NCI-H1694 treated with DMSO at 0.1 percent for 48 hours (cell line): ENCODE measurements around the gene TBC1D10A.

Source experiments
- DNase-seq: peaks from one replicate; lab custom pipeline; 2025; lab: John Stamatoyannopoulos, UW

TBC1D10A gene

DNA sequence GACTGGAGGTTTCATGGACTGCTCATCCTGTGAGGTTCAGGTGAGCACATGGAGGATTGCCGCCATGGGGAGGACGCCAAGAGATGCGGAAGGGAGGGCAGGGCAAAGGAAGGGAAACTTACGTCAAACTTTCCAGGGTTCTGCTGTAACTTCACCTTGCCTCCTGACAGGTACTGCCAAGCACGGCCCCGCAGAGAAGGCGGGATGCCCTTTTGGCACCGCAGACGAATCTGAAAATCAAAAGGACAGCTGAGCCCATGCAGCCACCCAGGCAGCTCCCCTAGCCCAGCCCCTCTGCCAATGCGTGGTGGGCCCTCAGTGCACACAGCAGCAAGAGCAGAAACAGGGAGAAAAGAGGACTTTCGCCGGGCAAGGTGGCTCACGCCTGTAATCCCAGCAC lies 27.4 kb downstream of the TBC1D10A start:
- DNase-seq, result no peak

DNA sequence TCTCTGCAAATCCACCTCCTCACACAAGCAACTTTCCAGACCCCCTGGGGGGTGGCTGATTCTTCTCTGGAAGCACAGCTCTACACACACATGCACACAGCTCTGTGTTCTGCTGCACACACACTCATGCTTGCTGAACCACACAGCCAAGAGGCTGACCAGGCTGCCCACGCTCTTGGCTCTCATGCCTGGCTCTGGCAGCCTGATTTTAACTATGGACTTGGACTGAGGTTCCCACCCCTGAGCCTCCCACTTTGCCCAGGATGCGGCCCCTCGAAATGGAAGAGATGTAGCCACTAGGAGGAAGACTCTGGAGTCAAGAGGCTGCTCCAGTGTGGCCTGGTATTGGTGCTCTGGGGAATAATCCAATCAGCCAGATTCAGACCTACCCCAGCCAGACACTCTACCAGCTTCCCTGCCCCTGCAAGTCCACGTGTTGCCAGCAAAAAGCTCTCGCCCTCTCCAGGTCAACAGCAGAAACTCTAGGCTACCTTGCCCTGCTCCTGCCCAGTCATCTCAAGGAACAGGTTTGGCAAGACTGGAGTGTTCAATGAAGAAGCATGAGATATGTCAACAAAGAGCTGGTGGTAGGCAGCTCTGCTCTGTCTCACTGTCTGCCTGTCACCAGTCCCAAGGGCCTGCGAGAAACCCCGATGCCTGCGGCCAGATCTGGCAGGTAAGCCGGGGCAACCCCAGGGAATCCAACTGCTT lies 28.6 kb downstream of the TBC1D10A start:
- no peak for DNase-seq

DNA sequence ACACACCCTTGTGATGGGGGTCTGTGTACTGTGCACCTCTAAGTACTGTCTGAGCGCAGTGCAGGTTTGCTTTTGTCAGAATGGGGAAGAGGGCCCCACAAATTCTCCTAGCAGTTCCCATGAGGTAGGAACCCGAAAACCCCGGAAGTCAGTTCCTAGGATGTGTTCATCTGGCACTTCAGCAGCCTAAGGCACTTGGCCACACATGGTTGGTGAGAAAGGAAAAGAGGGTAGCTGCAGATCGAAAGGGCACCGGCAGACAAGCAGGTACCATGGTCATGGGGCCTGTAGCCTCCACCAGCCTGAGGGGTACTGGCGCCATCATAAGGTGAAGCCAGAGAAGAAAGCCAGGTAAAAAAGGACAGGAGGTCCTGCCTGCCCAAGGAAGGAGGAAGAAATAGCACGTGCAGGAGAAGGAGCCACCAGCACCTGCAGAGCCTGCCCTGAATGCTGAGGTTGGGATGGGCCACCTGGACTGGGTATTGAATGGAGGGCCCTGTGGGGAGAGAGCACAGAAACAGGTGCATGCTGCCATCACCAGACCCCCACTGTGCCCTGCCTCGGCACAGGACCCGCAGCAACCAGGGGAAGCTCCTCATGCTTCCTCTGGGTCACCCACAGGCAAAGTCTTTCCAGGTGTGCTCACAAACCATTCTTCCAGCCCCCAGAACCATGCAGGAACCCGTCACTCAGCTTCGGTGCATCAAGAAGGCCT lies 29.3 kb downstream of the TBC1D10A start:
- DNase-seq, result no peak

DNA sequence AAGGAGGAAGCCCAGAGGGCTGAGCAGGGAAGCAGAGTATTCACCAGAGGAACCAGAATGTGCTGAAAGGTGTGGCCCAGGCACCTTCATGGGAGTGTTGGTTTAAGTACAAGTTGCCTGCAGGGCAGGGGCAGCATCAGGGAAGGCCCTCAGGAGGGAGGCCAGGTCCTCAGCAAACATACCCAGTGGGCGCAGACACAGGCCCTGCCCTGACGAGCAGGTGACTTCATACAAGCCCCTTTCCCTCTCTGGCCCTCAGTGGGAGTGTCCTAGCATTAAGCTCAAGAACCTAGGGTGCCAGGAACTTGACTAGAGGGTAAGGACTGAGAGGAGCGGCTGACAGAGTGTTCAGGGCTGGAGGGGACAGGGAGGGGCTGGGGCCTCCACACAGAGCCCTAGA lies 29.9 kb downstream of the TBC1D10A start:
- DNase-seq, result no peak

DNA sequence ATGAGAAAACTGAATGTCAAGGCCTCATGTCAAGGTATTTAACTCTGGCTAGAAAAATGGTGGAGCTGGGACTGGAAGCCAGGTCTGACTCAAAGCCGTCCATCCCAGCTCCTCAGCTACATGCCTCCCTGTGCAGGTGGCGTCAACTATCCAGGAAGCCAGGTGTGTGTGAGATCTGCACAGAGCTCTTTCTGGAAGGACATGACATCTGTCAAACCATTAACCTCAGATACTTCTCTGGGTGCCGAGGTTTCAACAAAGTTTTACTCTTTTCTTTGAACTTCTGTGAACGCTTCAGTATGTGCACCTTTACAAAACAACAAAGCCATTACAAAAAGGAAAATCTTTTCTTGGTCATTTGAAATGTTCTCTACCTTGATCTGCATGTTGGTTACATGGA lies 30.4 kb downstream of the TBC1D10A start:
- DNase-seq, result no peak

DNA sequence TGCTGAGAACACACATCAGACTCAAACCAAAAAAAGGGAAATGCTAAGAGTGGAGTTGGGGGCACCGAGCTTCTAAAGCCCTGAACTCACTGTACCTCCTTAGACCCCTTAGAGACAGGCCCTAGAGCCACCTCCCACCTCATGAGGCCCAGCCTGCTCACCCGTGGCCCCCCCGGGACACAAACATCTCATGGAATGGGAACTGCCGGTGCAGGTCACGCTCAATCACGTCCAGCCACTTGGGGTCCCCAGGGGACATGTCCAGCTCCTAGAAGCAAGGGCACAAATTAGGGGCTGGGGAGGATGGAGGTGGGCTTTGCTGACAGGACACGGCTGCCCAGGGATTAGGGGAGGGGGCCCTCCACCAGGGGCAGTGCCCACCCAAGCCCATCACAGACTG lies 31.2 kb downstream of the TBC1D10A start:
- DNase-seq, result no peak

DNA sequence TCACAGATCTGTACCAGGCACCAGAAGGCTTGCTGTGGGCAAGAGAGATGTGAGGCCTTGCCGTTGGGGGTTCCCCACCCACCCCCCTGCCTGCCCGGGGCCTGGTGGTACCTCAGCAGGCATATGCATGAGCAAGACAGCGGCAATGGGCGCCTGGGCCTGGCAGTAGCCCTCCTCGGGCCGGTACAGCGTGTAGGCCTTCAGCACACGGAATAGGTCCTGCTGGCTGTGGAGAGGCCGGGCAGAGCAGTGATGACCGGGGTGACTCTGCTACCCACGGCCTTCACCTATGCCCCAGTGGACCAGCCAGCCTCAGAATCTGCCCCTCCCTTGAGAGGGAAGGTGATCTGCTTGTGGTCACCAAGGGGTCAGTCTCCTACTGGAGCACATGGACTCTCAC lies 31.9 kb downstream of the TBC1D10A start:
- DNase-seq, result no peak

DNA sequence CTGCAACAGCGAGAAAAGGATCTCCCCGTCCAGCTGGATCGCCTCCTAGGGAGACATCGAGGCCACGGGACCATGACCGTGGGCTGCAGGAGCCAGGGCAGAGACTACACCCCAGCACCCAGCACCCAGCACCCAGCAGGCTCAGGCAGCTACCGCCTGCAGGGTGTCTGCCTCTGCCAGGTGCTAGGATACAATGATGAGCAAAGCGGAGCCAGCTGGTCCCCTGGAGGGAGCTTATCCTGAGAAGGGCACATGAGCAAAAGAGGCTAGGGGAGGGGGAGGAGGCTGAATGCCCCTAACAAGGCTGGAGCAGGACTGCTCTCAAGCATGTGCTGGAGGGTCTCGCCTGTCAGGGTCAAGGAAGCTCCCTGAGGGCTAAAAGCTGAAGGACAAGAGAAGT lies 32.7 kb downstream of the TBC1D10A start:
- no peak for DNase-seq

DNA sequence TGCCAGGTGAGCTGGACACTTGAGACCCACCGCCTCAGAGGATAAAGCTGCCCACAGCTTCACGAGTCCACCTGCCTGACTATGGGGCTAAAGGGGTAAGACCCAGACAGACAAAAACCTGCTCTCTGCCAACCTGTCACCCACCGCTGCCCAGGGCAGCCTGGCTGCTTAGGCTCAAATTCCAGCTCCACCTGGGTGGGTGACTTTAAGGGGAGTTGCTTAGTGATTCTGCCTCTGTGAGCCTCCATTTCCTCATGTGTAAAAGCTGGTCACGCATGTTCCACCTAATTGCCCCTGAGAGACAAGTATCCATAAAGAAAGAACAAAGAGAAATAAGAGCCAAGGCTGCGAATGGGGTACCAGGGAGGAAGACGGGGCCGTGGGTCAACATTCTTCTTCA lies 33.7 kb downstream of the TBC1D10A start:
- DNase-seq, result no peak

DNA sequence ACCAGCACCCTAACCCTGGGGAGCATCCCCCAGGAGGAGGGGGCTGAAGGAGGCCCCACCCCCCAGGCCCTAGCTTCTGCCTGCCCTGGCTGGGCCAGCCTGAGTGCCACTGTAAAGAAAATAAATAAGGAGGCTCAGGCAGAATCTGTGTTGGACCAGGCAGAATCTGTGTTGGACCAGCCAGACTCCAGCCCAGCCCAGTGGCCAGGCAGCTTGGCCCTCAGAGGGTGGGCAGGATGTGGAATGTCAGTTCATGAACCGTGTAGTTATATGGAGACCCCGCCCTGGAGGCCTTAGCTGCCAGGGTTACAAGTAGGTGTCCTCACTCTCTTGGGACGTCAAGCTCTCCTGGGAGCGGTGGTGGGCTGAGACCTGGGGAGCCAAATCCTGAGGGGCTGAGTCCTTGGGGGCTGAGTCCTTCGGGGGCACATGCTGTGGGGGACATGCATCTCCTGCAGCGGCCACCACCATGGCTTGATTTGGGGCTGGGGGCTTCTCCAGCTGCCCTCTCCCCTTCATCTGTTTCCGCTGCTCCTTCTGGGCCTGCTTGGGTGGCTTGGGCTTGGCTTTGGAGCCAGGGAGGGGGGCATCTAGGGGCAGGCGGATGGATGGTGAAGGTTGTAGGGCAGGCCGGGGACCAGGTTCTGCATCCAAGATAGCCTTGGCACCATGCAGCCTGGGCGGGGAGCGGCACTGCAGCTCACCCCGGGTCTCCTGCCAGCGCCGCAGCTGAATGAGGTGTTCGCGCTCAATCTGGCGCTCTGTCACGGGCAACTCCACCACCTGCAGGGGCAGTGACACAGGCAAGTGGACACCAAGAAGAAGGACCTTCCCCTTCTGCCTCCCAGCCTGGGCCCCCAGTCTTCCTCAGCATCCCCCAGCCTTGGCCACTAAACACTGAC lies 34.4 kb downstream of the TBC1D10A start:
- DNase-seq, result no peak

DNA sequence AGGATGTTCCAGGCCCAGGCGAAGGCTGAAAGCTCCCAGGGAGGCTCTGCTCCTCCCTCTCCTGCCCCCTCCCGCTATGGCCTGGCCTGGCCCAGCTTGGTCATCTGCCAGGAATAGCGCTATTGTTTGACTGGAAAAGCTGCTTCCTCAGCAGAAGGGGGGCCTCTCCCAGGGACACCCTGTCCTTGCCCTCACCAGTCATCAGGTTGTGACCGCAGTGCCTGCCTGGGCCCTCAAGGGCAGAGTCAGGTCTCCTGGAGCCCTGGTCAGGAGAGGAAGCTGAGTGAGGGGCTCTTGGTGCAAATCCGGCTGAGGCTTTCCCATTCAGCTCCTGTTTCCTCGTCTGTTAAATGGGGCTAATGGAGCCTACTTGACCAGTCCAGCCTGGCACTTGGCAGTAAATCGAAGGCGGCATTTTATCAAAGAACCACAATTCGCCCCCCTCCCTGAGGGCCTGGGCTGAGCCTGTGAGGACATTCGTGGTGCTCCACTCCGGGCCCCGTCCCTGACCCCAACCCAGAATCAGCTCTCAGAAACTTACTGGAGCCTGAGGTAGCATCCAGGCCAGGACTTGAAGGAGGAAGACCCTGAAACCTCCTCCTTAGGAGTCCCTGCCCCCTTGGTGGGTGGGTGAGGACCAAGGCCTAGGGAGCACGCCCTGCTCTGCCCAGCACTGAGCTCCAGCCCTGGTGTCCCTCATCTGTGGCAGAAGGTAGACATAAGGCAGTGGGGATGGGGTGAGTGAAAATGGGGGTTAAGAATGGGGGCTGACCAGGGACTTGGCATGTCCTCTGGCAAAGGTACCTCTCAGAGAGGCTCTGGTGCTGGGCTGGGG lies 35.5 kb downstream of the TBC1D10A start:
- DNase-seq, result no peak

DNA sequence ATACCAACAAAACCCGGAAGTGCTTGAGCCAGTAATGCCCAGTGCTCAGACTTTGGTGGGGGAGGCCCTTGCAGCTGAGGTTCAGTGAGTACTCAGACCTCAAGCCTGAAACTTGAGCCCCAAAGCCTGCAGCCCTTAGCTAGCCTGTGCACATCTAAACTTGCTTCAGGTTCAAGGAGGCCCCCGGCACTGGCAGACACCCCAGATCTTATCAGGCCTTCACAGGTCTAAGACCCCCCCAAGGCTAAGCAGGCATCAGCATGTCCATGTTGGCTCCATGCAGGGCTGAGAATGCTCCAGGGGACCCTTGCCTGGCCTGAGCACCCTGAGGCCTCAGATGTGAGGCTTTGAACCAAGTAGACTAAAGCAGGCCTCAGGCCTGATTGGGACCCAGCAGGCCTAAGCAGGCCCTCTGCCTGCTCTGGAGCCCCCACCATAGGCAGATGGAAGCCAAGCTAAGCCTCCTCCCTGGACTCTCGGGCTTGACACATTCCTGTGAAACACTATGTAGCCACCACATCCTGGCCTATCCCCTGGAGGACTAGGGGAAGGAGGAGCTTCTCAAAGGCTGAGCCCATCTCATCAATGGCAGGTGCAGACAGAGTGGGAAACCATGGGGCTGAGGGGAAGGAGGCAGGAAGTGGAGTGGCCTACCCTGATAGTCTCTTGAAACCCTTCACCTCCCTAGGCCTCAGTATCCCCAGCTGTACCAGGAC lies 36.2 kb downstream of the TBC1D10A start:
- no peak for DNase-seq

DNA sequence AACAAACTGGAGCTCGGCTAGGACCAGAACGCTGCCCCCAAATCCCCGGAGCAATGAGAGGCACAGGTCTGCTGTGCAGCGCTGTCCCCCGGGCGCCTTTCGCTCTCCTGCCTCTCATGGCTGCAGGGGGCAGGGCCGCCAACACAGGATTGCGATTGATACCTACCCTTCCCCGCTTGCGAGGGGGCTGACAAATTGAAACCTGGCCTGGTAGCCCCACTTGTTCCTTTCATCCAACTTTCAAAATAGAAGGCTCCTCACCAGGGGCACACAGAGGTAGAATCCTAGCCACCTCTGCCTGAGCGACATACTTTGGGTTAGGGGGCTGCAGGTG lies 36.8 kb downstream of the TBC1D10A start:
- no peak for DNase-seq

DNA sequence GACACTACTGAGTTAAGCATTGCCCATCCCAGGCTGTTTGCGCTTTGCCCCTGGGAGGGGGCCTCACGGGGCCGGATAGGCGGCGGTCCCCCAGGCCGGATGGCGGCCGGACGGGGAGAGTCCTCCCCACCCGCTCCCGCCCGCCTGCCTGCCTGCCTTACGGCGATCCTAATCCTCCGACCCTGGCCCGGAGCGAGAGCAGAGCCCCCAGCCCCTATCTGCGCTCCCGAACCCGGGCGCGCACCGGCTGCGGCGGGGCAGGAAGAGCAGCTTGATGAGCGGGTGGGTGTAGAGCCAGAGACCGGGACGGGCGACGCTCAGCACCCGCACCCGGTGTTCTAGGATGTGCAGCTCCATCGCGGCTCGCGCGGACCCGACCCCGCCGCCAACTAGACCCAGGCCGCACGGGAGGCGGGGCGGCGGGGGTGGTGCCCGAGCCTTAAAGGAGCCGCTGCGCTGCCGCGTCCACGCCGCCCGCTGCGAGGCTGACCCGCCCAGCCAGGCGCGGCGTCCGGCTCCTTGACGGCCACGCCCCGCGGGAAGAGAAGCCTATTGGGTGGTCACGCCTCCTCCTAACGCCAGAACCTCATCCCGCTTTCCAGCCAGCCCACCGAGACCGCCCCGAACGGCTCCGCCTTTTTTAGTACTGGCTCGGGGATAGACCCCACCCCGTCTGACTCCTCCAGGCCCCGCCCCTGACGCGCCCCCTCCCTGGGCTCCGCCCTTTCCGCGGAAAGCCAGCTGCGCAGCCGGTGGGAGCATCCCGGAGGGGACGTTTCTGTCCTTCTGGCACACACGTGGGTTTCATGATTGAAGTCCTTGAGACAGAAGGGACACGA lies 37.4 kb downstream of the TBC1D10A start, which contains the start of gene CASTOR1:
TSS of gene CASTOR1 (minus strand) at position 365 of the 839 bp plus-strand sequence. CDS start at position 357, 8 bp downstream.
- peak; percentile 75 for DNase-seq

DNA sequence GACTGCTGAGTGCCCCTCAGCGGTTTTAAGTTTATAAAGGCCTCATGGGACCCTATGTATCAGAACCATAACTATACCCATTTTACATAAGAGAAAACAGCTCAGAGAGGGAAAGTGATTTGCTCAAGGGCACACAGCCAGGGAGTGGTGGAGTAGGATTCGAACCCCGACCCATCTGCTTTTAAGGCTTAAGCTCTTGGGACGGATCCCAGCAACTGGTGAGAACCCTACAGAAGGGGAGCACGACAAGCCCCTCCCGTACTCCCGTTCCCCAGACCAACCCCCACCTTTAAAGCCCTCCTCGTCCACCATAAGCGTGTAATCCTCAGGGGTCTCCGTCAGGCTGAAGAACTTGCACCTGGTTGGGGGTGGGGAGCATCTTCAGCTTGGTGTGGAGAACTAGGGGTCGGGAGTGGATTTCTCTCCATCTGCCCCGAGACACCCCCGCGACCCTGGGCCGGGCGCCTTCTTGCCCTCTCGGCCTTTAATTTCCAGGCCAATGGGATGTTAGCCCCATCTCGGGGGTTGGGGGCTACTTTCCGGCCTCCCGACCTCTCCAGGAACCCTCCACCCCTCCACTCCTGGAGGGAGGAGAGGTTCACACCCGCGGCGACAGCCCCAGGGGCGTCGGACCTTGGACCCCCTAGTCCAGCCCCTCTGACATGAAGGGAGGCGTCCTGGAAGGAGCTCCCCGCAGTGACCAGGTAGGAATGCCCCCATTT lies 38.2 kb downstream of the TBC1D10A start:
- DNase-seq, result no peak

DNA sequence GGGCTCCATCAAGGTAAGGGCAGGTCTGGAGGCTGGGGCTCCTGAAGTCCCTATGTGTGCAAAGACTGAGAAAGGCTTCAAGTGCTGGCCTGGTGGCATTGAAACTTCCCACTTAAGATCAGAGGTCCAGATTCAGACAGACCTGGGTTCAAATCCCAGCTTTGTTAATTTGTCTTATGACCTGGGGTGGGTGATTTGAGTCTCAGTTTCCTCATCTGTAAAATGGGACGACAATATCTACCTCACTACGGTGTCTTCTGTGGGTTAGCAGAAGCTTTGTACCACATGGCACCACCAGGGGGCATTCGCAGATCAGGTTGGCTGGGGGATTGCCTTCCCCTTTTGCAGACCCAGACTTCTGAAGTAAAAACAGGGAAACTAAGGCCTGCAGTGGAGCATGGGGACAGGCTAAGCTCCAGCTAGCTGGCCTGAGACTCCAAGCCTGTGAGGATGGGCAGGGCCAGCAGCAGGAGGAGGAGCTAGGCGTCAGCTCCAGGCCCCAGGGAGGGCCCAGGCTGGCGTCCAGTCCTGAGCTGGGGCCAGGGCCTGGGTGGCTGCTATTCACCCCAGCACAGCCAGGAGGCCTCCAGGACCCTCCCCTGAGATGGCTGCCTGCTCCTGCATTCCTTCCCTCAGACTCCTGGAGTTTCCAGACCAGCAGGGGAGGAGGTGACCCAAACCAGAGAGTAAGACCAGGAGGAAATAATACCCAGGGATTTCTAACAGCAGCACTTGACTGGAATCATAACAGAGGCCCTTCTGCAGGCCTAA lies 38.9 kb downstream of the TBC1D10A start:
- peak; percentile 49 for DNase-seq

DNA sequence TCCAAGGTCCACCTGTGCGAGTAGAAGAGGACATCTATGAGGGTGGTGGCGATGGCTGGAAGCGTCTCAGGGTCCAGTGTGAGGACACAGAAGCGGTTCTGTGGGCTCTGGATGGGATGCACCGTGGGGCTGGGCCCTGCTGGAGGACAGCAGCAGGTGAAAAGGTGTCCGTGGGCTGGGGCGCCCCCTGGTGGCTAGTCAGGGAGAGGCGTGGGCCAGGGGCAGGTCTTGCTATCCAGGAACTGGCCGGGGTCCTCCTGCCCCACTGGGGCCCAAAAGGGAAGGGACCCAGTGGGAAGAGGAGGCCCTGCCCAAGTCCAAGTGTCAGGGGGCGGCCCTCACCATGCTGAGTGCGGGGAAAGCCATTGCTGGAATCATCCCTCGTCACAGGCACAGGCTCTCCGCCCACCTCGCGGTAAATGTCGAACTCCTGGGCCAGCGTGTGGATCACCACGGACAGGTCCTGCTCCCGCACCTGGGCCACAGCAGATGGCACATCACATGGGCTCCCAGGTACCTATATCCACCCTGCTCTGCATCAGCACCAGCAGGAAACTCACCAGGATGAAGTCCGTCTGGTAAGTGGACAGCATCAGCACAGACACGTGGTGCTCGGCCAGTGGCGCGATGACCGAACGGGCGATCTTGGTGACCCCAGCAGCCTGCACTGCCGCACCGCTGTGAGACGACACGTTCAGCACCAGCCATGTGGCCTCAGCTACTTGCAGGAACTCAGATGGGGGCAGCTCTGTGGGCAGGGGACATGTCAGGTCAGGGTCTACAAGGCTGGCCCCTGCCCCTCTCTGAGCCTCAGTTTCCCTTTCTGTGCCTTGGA lies 39.7 kb downstream of the TBC1D10A start:
- peak; percentile 32 for DNase-seq

DNA sequence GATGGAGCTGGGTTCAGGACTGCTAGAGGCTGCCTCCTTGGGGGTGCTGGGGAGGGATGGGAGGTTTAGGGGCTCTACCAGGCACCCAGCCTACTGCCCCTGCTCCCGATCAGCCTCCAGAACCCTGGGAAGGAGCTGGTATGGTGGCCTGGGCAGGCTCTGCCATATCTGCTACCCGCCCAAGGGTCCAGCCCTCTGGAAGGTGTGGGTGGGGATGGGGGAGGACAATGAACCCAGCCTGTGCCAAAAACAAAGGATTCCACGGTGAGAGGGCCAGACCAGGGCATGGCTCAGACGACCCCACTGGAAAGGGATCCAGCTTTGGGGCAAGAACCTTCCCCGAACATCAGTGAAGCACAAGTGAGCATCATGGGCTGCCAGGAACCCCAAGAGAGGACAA lies 40.4 kb downstream of the TBC1D10A start:
- DNase-seq, result no peak
